RWPE2 (cell line): Measurements from ENCODE around the gene IRGQ.

ENCODE experiments used
- ATAC-seq: fragments of 200-7000 bp; cut with Tn5 transposase; 3 replicates; pipeline ENCODE4 v1.9.1; 2021; ENCODE audit warnings: low read depth
- DNase-seq: peaks from one replicate; pipeline ENCODE4 v3.0.0-alpha.2; 2020; ENCODE audit warnings: low spot score
- H3K27ac ChIP-seq: fragments of 450-650 bp; 2 replicates; pipeline ENCODE4 v1.5.1; 2017; ENCODE audit warnings: mild to moderate bottlenecking; ENCODE audit not compliant: poor library complexity, severe bottlenecking
- H3K27me3 ChIP-seq: fragments of 250-450 bp; sonication (Bioruptor Pico); 2 replicates; pipeline ENCODE4 v1.5.1; 2021; ENCODE audit warnings: mild to moderate bottlenecking, moderate library complexity; ENCODE audit not compliant: insufficient read depth, poor library complexity, severe bottlenecking
- H3K36me3 ChIP-seq: fragments of 250-450 bp; sonication (Bioruptor Pico); 2 replicates; pipeline ENCODE4 v1.5.1; 2020; ENCODE audit warnings: low read depth, mild to moderate bottlenecking, moderate library complexity
- H3K4me1 ChIP-seq: fragments of 250-450 bp; sonication (Bioruptor Pico); 2 replicates; pipeline ENCODE4 v1.5.1; 2021; ENCODE audit warnings: mild to moderate bottlenecking, moderate library complexity; ENCODE audit not compliant: insufficient read depth, poor library complexity, severe bottlenecking
- H3K4me3 ChIP-seq: fragments of 250-450 bp; sonication (Bioruptor Pico); 2 replicates; pipeline ENCODE4 v1.5.1; 2021; ENCODE audit warnings: mild to moderate bottlenecking, moderate library complexity; ENCODE audit not compliant: severe bottlenecking
- H3K9me3 ChIP-seq: fragments of 250-450 bp; sonication (Bioruptor Pico); 2 replicates; pipeline ENCODE4 v1.5.1; 2021; ENCODE audit warnings: mild to moderate bottlenecking, moderate library complexity; ENCODE audit not compliant: severe bottlenecking
- TF ChIP-seq, protein P1 (sequence below): fragments of 450-650 bp; IDR thresholded peaks from one replicate; pipeline ENCODE4 v1.5.1; 2017; ENCODE audit warnings: mild to moderate bottlenecking, moderate library complexity; ENCODE audit not compliant: poor library complexity, severe bottlenecking

The IRGQ gene

DNA sequence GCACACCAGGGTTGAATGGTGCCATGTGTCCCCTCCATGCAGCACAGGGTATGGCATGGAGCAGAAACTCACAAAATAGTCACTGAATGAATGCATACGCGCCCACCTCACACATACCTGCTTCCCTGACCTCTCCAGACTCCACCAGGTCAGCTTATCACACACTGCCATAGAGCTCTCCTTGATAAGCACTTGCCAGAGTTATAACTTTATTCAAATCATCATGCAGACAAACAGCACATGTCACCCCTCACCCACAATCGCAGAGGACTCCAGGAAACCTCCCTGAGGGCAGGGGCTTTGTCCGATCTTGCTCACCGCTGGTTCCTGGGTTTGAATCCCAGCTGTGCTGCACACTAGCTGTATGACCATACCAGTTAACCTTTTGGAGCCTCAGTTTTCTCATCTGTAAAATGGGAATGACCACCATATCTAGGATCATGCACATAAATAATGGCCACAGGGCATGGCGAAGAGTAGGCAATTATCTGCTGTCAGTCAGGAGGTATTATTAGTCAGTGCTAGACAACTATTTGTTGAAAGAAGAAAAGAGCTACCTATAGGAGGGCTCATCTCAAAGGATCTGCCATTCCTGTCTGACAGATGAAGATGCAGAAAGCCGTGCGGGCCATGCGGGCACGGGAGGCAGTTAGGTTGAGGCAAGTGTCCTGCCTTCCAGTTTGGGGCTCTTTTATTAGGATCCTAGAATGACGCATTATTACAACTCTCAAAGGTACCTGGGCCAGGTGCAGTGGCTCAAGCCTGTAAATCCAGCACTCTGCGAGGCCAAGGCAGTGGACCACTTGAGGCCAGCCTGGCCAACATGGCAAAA, 34.6 kb downstream of the IRGQ start:
- Histone ChIP-seq H3K9me3 (no peaks in the 10 kb centered on the region), H3K27me3 (no peaks in the 10 kb centered on the region), H3K36me3 (peaks cover 21% of the 10 kb centered on the region), H3K4me3 (no peak overlapping the region), H3K27ac (no peak overlapping the region), H3K4me1 (no peaks in the 10 kb centered on the region)
- DNase-seq (no peak), ATAC-seq (no peak)
- TF ChIP-seq, protein P1, sequence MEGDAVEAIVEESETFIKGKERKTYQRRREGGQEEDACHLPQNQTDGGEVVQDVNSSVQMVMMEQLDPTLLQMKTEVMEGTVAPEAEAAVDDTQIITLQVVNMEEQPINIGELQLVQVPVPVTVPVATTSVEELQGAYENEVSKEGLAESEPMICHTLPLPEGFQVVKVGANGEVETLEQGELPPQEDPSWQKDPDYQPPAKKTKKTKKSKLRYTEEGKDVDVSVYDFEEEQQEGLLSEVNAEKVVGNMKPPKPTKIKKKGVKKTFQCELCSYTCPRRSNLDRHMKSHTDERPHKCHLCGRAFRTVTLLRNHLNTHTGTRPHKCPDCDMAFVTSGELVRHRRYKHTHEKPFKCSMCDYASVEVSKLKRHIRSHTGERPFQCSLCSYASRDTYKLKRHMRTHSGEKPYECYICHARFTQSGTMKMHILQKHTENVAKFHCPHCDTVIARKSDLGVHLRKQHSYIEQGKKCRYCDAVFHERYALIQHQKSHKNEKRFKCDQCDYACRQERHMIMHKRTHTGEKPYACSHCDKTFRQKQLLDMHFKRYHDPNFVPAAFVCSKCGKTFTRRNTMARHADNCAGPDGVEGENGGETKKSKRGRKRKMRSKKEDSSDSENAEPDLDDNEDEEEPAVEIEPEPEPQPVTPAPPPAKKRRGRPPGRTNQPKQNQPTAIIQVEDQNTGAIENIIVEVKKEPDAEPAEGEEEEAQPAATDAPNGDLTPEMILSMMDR: no peak

DNA sequence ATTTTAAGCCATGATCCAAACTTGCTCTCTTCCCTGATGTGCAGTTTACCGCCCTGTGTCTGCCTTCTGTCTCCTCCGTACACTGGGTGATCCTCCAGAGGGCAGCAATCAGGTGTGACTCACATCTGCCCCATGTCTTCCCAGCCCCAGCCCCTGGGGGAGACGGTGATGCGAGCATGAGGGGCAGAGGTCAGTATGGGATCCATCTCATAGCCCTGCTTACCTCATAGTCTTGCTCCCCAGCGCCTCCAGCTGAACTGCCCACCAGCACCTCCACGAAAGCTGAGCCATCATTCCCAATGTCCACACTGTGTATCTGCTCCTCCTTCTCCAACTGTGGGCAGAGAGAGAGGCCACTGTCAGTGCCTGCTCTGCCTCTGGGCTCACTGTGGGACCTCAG, 35.2 kb downstream of the IRGQ start:
- Histone ChIP-seq H3K9me3 (no peaks in the 10 kb centered on the region), H3K36me3 (peaks cover 25% of the 10 kb centered on the region), H3K27me3 (no peaks in the 10 kb centered on the region), H3K4me1 (no peaks in the 10 kb centered on the region), H3K4me3 (no peak overlapping the region), H3K27ac (no peak overlapping the region)
- TF ChIP-seq, protein P1: no peak
- ATAC-seq: 0 out of 3 replicates have a peak, but pooled peaks have one; percentile 19
- no peak for DNase-seq

DNA sequence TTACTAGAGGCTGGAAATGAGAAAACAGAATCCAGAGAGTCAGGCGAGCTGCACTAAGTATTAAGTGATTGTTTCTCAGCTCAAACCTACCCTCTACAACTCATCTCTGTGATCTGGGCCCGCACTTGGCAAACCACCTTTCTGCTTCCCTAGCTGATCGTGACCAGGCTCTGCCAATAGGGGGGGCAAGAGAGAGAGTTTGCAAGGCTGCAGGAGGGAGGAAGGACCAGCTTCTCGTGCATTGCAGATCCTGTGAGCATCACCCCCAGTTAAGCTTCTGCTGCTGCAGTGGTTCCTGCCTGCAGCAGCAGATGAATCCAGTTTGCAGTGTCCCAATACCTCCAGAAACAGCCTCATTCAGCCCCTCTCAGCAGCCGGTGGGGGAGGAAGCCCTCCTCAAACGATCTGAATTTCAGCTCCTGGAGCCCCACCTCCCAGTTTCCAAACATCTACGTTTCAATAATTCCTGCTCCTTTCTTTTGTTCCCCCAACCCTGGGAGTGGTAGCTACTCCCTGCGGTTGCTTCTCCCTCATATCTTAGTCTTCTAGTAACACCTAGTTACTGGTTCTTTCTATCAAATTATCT, 40.7 kb downstream of the IRGQ start:
- Histone ChIP-seq H3K4me1 (no peaks in the 10 kb centered on the region), H3K27ac (no peak overlapping the region), H3K4me3 (no peak overlapping the region), H3K9me3 (no peaks in the 10 kb centered on the region), H3K36me3 (peaks cover 63% of the 10 kb centered on the region), H3K27me3 (no peaks in the 10 kb centered on the region)
- ATAC-seq: peak; percentile 67; the same call in 2 of the 3 replicates
- no peak for DNase-seq
- TF ChIP-seq, protein P1: peak; percentile 71

DNA sequence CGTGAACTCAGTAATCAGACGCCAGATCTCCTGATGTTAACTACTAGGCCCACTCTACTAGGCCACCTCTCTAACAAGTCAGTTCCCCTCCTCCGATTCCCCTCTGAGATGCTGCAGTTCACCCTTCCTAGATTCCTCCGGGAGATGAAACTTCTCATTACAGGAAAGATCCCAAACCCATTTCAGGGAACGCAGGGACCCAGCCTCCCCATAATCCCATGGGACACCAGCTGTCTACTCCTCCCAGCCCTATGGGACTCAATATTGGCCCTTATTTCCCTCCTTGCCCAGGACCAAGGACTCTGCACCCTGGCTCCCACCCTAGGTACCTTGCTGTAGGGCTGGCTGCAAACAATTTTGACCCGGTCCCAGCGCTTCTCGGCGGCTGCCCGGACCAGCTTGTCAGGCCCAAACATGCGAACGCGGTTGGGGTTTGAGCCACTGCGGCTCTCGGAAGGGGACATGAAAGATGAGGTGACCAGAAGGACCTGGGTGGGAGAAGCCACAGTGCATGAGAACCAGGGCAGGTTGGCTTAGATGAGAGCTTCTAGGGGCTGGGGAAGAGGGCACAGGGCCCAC, 41.5 kb downstream of the IRGQ start:
- ATAC-seq (no peak), DNase-seq (no peak)
- TF ChIP-seq, protein P1: no peak
- Histone ChIP-seq H3K36me3 (peaks cover 65% of the 10 kb centered on the region), H3K9me3 (no peaks in the 10 kb centered on the region), H3K27me3 (no peaks in the 10 kb centered on the region), H3K27ac (no peak overlapping the region), H3K4me1 (no peaks in the 10 kb centered on the region), H3K4me3 (no peak overlapping the region)
